Superior temporal gyrus (tissue), 1 donor: Measurements from ENCODE around the gene ANKRD33.

Source experiments
- DNase-seq: peaks from one replicate; pipeline ENCODE4 v3.0.0-alpha.2; 2016; ENCODE audit errors: extremely low spot score

Gene ANKRD33

GRCh38 chr12:51862947-51863346 is 25.0 kb upstream of the ANKRD33 start:
- no peak for DNase-seq

GRCh38 chr12:51863363-51863932 is 24.5 kb upstream of the ANKRD33 start:
- no peak for DNase-seq

- peak; percentile 20 for DNase-seq
These were observed 23.7 kb upstream of the ANKRD33 start for GRCh38 chr12:51863933-51864832.

DNA sequence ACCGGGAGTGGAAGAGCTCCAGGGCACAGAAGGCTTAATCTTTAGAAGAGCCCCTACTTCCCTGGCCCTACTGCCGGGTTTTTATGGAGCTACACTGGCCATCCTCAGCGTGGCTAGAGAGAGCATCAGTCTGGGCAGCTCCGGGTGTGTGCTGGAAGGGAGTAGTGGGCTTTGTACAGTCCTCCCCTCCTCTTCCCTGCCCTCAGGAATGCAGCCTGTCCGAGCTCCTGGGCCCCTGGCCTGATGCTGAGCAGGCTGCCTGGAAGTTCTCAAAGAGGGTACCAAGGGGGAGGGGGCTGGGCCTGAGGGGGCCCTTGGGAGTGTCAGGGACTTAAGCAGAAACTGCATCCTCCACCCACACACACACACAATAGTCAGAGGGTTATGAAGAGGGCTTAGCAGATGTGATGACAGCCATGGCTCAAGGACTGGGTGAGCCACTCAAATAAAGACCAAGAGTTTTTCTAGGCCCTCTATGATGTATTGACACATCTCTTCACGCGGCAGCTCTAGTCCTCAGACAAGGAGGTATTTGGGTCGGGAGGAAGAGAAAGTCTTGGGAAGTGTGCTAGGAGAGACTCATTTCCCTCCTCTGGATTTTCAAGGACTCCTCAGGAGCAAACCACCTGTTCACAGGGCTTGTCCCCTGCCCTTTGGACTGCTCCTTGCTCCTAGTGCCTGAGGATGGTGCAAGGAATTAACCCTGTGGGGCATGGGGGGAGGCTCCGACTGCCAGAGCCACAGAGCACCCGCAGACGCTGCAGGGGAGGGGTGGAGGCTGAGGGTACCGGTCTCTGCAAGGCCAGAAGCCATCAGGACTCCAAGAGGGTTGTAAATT is 22.9 kb upstream of the ANKRD33 start:
- peak; percentile 6 for DNase-seq

DNA sequence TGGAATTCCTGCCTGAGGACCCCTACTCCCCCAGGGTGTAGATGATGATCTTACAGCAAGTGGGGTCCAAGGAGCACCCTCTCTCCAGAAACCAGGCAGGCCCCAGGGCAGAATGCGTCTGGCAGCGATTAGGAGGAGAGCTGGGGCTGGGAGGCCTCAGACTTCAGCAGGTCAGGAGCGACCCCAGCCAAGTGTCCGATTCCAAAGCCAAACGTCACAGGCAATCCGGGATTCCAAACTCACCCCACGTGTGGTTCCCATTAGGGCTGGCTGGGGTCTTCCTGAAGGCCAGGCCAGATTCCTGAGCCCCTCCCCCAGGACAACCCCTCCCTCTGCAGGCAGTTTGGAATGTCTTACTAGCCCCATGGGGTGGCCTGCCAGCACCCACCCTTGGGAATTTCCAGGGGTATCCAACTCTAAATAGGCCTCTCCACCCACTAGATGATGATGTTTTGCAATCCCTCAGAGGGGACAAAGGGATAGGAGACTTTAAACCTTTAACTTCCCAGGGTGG is 22.1 kb upstream of the ANKRD33 start:
- DNase-seq: no peak

DNA sequence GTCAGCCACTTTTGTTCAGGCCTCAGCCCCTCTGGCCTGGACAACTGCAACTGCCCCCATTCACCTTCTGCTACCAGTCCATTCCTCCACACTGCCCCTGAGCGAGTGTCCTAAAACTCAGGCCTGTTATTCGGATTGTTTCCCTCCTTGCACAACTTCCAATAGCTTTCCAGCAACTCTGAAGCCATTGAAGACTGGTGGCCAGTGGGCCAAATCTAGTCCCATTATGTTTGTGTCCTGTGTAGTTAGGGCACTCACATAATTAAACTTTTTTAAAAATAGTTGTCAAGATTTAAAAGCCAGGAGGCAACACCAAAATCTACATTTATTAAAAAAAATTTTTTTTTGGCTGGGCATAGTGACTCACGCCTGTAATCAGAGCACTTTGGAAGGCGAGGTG is 21.6 kb upstream of the ANKRD33 start:
- no peak for DNase-seq

DNA sequence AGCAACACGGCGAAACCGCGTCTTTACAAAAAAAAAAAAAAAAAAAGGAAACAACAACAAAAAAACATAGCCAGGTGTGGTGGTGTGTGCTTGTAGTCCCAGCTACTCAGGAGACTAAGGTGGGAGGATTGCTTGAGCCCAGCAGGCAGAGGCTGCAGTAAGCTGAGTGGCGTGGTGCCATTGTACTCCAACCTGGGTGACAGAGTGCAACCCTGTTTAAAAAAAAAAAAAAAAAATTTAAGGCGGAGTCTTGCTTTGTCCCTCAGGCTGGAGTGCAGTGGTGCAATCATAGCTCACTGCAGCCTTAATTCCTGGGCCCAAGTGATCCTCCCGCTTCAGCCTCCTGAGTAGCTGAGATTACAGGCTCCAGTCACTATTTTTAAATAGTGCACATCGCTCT is 21.1 kb upstream of the ANKRD33 start:
- no peak for DNase-seq

DNA sequence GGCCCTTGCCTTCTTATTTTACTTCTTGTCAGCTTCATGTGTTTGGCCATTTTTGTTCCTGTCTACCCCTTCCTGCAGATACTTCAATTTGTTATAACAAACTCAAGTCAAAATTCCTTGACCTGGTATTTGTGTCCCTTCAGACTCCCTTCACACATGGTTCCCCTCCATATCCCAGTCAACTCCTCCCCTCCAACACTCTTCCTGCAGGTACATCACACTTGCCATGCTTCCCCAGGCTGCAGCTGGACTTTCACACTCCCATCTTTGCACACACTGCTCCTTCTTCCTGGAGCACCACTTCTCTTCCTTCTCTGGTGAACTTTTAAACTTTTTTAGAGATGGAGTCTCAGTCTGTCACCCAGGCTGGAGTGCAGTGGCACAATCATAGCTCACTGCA is 20.5 kb upstream of the ANKRD33 start:
- DNase-seq: no peak

- no peak for DNase-seq
These were observed 20.0 kb upstream of the ANKRD33 start for GRCh38 chr12:51867796-51868428.

- peak; percentile 7 for DNase-seq
These were observed 18.9 kb upstream of the ANKRD33 start for GRCh38 chr12:51868821-51869495.

DNA sequence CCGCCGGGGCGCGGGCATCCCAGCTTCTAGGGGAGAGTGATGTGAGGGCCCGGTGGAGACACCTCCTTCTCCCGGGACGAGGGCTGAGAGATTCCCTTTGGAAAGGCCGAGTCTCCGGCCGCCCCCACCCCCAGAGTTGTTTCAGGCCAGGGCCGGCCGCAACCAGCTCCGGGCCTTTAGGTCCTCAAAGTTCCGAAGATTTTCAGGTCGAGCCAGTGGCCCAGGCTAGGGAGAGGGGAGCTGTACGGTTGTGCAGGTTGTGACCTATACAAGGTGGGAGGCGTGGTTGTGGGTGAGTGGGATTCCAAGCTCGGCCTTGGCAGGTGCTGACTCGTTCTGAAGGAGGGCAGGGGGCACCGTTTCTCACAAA is 18.4 kb upstream of the ANKRD33 start:
- no peak for DNase-seq

- no peak for DNase-seq
These were observed 18.0 kb upstream of the ANKRD33 start for GRCh38 chr12:51869931-51870330.

- DNase-seq: no peak
These were observed 17.4 kb upstream of the ANKRD33 start for GRCh38 chr12:51870504-51870903.

DNA sequence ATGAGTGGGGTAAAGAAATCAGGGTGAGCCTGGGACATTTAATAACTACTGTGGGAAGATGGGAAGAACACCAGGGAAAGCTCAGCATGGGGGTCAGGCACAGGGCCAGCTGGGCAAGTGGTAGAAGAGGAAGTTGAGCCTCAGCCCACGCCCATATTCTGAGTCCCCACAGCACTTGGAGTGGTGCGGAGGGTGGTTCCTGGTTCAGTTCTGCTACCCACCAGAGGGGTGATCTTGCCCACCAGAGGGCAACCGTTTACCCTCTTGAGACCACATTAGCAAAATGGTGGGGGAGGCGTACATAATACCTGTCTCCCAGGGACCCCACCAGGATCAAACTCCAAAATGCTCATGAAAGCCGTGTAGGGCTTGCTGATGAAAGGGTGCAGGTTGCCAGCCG is 16.8 kb upstream of the ANKRD33 start:
- no peak for DNase-seq

DNA sequence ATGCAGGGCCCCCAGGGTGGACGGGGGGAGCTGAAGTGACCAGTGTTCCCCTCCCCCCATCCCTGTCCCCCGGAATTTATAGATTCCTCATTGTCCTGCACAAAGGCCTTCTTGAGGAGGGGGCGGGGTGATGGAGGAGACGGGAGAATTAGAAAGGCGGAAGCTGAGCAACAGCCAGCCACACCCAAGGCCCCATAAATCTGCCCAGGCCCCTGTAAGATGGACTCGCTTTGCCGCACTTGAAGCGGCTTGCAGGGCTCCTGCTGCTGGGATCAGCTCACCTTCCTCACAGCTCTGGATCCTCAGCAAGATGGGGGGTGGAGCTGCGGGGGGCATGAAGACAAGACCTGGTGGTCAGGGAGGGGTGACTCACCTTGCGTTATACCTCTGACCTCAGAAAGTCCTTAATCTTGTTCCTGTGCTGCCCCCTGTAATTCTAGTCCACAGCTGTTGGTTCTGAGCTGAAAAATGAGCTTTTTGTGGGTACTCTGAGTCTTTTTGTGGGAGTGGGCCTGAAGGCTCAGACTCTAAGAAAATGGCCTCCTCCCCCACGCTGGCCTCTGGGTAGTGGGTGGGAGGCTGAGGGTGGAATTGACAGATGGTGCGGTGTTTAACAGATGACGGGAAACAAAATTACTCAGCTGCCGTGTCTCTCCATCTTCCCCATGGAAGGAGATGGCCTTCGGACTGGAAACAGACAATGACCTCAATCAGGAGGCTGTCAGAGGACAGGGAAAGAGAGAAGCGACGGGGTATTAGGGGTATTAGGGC is 15.8 kb upstream of the ANKRD33 start:
- DNase-seq: no peak

GRCh38 chr12:51872689-51872981 is 15.3 kb upstream of the ANKRD33 start:
- no peak for DNase-seq

DNA sequence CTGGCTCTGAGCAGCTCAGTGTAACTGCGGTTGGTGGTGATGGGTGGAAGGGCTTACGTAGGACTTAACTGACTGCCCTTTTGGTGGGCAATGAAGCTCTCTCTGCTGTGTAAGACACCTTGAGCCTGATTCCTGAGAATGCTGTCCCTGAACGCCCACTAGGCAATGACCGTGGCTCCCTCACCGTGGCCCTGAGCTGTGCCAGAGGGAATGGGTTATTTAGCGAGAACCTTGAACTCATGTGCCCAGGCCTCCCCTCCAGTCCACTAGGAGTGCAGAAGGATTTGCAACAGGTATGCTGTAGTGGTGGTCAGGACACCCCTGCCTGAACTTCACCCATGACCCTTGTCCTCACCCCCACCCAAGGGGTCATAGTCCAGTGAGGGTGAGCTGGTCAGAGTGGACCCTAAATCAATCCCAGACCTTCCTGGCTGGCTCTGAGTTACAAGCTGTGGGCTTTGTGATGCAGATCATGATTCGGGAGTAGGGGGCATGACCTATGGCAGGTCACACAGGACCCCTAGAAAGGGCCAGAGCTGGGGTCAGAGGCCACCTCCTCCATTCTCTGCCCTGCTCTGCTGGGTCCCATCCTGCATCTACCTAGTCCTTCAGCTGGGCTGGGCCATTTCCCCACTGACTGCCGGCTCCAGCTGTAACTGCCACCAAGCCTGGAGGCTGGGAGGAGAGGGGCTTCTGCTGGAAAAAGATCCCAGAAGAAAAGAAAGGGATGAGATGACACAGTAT is 14.5 kb upstream of the ANKRD33 start:
- DNase-seq: no peak

- DNase-seq: no peak
These were observed 13.9 kb upstream of the ANKRD33 start for GRCh38 chr12:51874000-51874399.

- no peak for DNase-seq
These were observed 13.4 kb upstream of the ANKRD33 start for GRCh38 chr12:51874486-51874885.

DNA sequence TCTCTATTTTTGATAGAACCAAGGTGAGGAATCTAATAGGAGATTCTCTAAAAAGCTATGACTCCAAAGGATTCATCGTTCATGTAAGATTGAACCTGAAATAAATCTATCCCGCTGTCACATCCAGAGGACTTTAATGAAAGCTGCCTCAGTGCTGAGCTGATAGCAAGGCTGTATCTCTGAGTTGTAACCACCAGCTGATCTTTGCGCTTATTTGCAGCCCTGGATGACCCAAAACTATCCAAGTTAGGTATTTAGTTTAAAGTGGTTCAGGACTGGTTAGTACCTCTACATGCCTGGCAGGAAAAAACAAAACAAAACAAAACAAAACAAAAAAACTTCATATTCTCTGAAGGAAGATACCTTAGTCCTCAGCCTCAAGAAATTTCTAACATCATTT is 8.8 kb upstream of the ANKRD33 start:
- DNase-seq: no peak
